Measurements from ENCODE around the gene EBPL.

- TF ChIP-seq POLR2A (IDR thresholded peaks at IDR 0.05), result no peak
- TF ChIP-seq, protein P1, sequence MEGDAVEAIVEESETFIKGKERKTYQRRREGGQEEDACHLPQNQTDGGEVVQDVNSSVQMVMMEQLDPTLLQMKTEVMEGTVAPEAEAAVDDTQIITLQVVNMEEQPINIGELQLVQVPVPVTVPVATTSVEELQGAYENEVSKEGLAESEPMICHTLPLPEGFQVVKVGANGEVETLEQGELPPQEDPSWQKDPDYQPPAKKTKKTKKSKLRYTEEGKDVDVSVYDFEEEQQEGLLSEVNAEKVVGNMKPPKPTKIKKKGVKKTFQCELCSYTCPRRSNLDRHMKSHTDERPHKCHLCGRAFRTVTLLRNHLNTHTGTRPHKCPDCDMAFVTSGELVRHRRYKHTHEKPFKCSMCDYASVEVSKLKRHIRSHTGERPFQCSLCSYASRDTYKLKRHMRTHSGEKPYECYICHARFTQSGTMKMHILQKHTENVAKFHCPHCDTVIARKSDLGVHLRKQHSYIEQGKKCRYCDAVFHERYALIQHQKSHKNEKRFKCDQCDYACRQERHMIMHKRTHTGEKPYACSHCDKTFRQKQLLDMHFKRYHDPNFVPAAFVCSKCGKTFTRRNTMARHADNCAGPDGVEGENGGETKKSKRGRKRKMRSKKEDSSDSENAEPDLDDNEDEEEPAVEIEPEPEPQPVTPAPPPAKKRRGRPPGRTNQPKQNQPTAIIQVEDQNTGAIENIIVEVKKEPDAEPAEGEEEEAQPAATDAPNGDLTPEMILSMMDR (IDR thresholded peaks at IDR 0.05), result no peak
Observed at GRCh38 chr13:49638744-49639072, 52.6 kb downstream of the EBPL start.
